Prostate gland (tissue), 2 donors: Measurements from ENCODE around the gene TMEM253. TPM values are rescaled to one million over a fixed set of nuclear protein-coding genes. Genes with fewer than 3 reads are reported as not detected.

ENCODE experiments used
- DNase-seq: peaks from one replicate; pipeline ENCODE4 v3.0.0-alpha.2; 2019; ENCODE audit warnings: low spot score
- H3K27ac ChIP-seq, 2 donors: fragments of 200-600 bp; sonication (generic); 2 replicates each; pipeline ENCODE4 v1.5.1; 2017 to 2019
- H3K27me3 ChIP-seq: fragments of 200-600 bp; sonication (generic); replicated peaks from 2 replicates; pipeline ENCODE4 v1.5.1; 2019; ENCODE audit not compliant: insufficient read depth
- H3K36me3 ChIP-seq, 2 donors: fragments of 200-600 bp; sonication (generic); 1 replicate in 1 of 2; 2 replicates in 1 of 2; pipeline versions ENCODE4 v1.5.1 to v1.8.1; 2017 to 2019
- H3K4me1 ChIP-seq: fragments of 200-600 bp; sonication (generic); replicated peaks from 2 replicates; pipeline ENCODE4 v1.5.1; 2019
- H3K4me3 ChIP-seq, 2 donors: fragments of 200-600 bp; sonication (generic); 2 replicates each; pipeline ENCODE4 v1.5.1; 2017 to 2019
- H3K9me3 ChIP-seq: fragments of 200-600 bp; sonication (generic); 2 replicates; pipeline ENCODE4 v1.5.1; 2017
- CTCF ChIP-seq, 4 experiments: fragments of 200-600 bp in 2 of 4; fragments of 450-650 bp in 2 of 4; sonication (generic) in 2 of 4; IDR thresholded peaks; 1 replicate in 3 of 4; 2 replicates in 1 of 4; pipeline ENCODE4 v1.5.1; 2016 to 2019; ENCODE audit warnings: antibody characterized with exemption in 4 of 4, mild to moderate bottlenecking in 2 of 4, moderate library complexity in 2 of 4
- POLR2A ChIP-seq: fragments of 450-650 bp; IDR thresholded peaks from one replicate; pipeline ENCODE4 v1.6.1; 2016; ENCODE audit warnings: antibody characterized with exemption, mild to moderate bottlenecking
- POLR2AphosphoS5 ChIP-seq: sonication (generic); formaldehyde crosslinking; IDR thresholded peaks from one replicate; pipeline ENCODE4 v1.6.1; 2017; ENCODE audit warnings: antibody characterized with exemption
- WGBS: methylation state at CpG from one replicate; pipeline ENCODE4 v1.1.5; 2018; 5-methylcytosine and 5-hydroxymethylcytosine counted together
- intact Hi-C: fragments of 100-400 bp; cut with DNase I; formaldehyde crosslinking; loops from one replicate; pipeline ENCODE4 v1.14.2; 2022
- total RNA-seq, 2 donors: library from RNA; depleted of rRNA; stranded (reverse); fragments of >200 nt; gene quantifications; one replicate each; pipeline ENCODE4 v1.1.0, GENCODE V29; 2016

TMEM253 gene
- total RNA-seq, 2 donors from 2014 or later, result not detected

- no peak for DNase-seq
- Histone ChIP-seq H3K36me3 (no peaks in the 10 kb centered on the region), H3K4me3 (no peak overlapping the region), H3K9me3 (no peaks in the 10 kb centered on the region), H3K27me3 (no peaks in the 10 kb centered on the region), H3K27ac (no peak overlapping the region), H3K4me1 (no peaks in the 10 kb centered on the region)
- intact Hi-C loops, result no loop called here
- WGBS, result 81% methylated on average over 4 of the region's 4 CpGs
- no peak for TF ChIP-seq POLR2AphosphoS5
- no peak for TF ChIP-seq POLR2A
- TF ChIP-seq CTCF (IDR thresholded peaks at IDR 0.05), result no peak
These were observed 11.4 kb downstream of the TMEM253 start for GRCh38 chr14:21112255-21112654.

- H3K9me3 ChIP-seq, result no peaks in the 10 kb centered on the region
- H3K27me3 ChIP-seq, result no peaks in the 10 kb centered on the region
- no peaks in the 10 kb centered on the region for H3K36me3 ChIP-seq
- 93% methylated on average over 2 of the region's 2 CpGs for WGBS
- DNase-seq, result no peak
- H3K27ac ChIP-seq, result no peak overlapping the region
- H3K4me1 ChIP-seq, result no peaks in the 10 kb centered on the region
- TF ChIP-seq POLR2A (no peak), POLR2AphosphoS5 (no peak), CTCF (IDR thresholded peaks at IDR 0.05) (no peak)
- no peak overlapping the region for H3K4me3 ChIP-seq
- intact Hi-C loops, result no loop called here
These were observed 12.5 kb downstream of the TMEM253 start for GRCh38 chr14:21113369-21113768.

- intact Hi-C loops, result no loop called here
- no peaks in the 10 kb centered on the region for H3K27me3 ChIP-seq
- H3K4me3 ChIP-seq, result no peak overlapping the region
- H3K4me1 ChIP-seq, result no peaks in the 10 kb centered on the region
- H3K27ac ChIP-seq, result no peak overlapping the region
- no peak for DNase-seq
- 96% methylated on average over 3 of the region's 3 CpGs for WGBS
- TF ChIP-seq POLR2AphosphoS5 (no peak), CTCF (IDR thresholded peaks at IDR 0.05) (no peak), POLR2A (no peak)
- H3K36me3 ChIP-seq, result no peaks in the 10 kb centered on the region
- no peaks in the 10 kb centered on the region for H3K9me3 ChIP-seq
These were observed 18.1 kb downstream of the TMEM253 start for GRCh38 chr14:21118933-21119332.

GRCh38 chr14:21120686-21121085, 19.8 kb downstream of the TMEM253 start:
- no peaks in the 10 kb centered on the region for H3K9me3 ChIP-seq

More at GRCh38 chr14:21120686-21121085, 19.8 kb downstream of the TMEM253 start:
- TF ChIP-seq POLR2A (no peak), CTCF (IDR thresholded peaks at IDR 0.05) (no peak), POLR2AphosphoS5 (no peak)
- Histone ChIP-seq H3K4me3 (no peak overlapping the region), H3K4me1 (no peaks in the 10 kb centered on the region), H3K27ac (no peak overlapping the region), H3K36me3 (no peaks in the 10 kb centered on the region), H3K27me3 (no peaks in the 10 kb centered on the region)
- 77% methylated on average over 6 of the region's 6 CpGs for WGBS
- no peak for DNase-seq
- intact Hi-C loops, result no loop called here
